NCI-H82 (cell line): ENCODE measurements around the gene MTARC2.

ENCODE experiments used
- DNase-seq: peaks from one replicate; lab custom pipeline; 2025; lab: John Stamatoyannopoulos, UW

MTARC2 gene

DNA sequence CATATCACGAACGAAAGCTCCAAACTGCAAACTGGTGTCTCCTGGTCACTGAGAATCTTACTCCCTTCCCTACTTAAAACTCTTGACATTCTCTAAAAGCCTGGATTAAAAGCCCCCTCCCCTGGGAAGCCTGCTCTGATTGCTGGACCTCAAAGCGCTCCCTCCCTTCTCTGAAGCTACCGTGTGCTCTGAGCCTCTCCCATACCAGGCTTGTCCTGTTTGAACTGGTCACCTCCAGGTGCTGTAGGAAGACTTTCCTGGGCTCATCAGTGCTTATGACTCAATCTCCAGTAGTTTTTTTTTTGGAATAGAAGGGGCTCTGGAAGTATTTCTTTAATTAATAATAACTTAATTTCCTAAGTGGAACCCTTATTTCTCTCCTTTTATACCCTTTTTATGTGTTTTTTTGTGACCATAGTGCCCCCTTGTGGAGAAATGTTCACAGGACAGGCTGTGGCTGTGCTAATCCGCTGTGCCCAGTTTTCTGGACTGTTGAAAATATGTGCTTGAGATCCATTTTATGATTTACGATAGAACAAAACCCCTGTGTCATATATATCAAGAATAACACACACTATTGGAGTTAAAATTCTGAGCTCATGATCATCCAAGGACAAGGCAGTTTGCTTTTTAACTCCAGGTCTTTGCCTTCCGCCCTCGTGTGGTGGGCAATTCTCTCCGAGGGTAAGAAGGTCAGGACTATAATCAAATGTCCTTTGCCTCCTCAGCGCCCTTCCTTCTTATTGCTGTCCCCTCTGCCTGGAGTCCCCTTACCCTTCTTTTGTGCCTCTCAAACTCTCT, 55.5 kb downstream of the MTARC2 start:
- peak; percentile 49 for DNase-seq

- DNase-seq = no peak
Measured at GRCh38 chr1:220804202-220804586, 56.1 kb downstream of the MTARC2 start.

- DNase-seq = no peak
Measured at GRCh38 chr1:220806408-220806807, 58.3 kb downstream of the MTARC2 start.

- DNase-seq = no peak
Measured at GRCh38 chr1:220807726-220808125, 59.6 kb downstream of the MTARC2 start.

GRCh38 chr1:220808345-220809186, 60.4 kb downstream of the MTARC2 start:
- peak; percentile 34 for DNase-seq

DNA sequence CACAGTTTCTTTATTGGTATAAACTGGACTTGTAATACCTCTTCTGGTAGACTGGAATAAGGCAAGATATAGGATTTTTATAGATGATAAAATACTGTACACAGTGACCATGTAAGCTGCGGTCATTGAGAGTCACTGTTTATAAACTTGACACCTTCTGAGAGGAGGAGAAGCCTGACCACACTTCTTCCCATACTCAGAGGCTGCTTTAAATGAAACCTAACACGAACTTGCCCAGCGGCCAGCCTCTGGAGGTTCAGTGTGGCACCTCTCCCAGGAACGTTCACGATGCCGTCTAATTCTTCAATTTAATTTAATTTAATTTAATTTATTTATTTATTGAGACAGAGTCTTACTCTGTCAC, 61.0 kb downstream of the MTARC2 start:
- DNase-seq = no peak

DNA sequence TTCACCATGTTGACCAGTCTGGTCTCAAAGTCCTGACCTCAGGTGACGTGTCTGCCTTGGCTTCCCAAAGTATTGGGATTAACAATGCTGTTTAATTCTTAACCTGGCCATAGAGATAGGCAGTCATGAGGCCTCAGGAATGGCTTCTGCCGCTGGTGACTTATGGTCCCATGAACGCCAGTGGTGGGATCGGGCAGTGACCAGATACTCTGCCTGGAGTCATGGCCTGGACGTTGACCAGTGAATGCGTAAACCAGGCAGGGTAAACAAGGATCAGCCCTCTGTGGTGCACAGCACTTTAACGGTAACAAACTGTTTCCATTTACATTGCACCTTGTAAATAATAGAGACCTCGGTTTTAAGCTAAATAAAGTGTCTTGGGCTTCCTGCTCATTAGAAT, 61.6 kb downstream of the MTARC2 start:
- DNase-seq = no peak

DNA sequence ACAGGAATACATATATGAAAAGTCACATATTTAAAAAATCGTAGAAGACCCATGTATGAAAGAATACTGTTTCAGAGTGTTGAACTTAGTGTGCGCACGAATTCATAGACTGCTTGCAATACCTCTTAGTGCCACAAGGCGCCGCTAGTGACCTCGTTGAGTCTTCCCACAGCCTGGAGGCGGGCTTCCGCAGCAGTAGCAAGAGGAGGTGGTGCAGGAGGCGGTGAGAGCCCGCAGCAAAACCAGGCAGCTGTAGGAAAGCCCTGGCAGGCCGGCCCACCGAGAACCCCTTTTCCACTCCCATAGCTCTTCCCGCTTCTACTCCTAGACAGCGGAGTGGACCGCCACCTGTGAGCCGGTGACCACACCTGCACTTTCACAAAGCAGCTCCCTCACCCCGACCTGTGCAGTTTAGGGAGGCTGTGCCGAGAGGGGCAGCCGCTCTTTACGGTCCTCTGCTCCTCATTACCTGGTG, 62.1 kb downstream of the MTARC2 start:
- DNase-seq = peak; percentile 74

DNA sequence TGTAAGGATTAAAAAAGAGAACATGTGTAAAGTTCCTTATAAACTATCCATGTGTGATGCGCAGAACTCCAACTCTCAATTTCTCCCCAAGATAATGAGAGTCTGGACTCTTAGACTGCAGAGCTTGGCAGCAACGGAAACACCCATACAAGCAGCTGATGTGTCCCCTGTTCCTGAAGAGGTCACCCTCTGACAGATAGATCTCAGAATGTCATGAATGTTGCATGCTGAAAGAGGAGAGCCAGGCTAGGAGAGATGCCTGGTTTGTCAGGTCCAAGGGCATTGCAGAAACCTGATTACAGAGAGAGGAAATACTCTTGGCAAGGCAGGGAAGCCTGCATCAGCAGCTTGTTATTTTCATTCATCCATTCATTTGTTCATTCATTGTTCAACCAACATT, 62.8 kb downstream of the MTARC2 start:
- no peak for DNase-seq

- DNase-seq = no peak
Measured at GRCh38 chr1:220811695-220812094, 63.6 kb downstream of the MTARC2 start.

GRCh38 chr1:220812308-220812707, 64.2 kb downstream of the MTARC2 start:
- no peak for DNase-seq

- DNase-seq = no peak
Measured at GRCh38 chr1:220813013-220813412, 64.9 kb downstream of the MTARC2 start.

DNA sequence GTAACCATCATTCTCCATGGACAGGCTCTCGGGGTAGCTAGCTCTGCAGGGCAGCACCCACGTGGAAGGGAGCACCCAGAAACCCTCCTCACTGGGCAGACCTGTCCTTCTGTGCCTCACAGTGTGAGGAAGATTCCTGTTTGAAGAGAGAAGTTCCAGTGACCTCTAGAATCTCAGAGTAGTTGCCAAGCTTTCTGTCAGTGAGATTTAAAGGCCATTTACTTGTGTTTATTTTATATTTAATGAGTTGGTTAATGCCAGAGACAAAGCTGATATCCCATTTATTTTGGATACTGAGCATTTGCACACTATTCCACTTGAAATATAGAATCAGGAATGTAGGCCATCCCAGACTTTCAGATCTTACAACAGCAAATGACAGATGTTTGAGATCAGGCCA, 67.3 kb downstream of the MTARC2 start:
- no peak for DNase-seq

DNA sequence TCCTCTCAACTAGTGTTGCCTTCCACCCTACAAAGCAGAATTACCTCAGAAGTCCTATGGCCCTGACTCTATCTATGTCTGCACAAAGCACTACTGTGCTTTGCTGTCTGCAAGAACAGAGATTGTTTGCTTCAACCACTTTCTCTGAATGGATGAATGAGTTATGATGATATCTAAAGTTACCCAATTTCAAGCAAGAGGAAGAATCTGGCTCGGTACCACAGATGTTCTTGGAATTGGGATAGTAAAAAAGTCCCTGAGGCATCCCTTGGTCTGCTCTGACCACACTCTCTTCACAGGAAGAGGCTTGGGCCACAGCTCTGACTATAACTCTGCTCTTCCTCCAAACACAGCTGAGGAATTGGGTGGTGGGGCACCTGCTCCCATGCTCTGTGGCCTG, 69.8 kb downstream of the MTARC2 start:
- no peak for DNase-seq

DNA sequence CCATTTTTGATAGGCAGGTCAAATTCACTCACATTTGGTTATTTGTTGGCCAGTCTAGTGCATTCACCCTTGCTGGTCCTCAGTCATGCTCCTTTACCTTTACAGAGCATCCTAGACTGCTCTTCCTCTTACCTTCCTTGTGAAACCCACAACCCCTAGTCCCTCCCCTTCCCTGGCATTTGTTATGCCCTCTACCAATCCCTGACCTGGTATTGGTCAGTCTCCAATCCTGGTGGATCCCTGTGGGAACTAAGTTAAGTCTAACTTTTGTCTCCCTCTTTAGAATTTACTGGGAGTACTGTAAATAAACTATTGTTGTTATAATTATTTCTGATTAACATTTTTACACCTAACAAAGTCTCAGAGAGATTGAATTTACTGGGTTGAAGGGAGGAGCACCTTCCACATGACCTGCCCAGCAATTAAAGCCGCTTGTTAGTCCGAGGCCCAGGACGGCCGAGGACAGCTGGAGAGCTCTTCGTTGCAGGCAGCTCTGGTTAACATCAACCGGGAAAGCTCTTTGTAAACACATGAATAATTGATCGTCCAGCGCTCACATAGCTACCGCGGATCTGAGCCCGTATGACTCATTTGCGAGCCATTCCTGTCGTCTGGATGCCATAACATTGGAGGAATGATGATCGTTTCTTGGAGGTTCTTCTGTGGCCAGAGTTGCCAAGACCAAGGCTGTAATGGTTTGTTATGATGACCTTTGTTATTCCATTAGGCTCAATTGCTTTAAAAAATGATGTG, 70.5 kb downstream of the MTARC2 start:
- DNase-seq = no peak

GRCh38 chr1:220819467-220820026, 71.4 kb downstream of the MTARC2 start:
- no peak for DNase-seq

DNA sequence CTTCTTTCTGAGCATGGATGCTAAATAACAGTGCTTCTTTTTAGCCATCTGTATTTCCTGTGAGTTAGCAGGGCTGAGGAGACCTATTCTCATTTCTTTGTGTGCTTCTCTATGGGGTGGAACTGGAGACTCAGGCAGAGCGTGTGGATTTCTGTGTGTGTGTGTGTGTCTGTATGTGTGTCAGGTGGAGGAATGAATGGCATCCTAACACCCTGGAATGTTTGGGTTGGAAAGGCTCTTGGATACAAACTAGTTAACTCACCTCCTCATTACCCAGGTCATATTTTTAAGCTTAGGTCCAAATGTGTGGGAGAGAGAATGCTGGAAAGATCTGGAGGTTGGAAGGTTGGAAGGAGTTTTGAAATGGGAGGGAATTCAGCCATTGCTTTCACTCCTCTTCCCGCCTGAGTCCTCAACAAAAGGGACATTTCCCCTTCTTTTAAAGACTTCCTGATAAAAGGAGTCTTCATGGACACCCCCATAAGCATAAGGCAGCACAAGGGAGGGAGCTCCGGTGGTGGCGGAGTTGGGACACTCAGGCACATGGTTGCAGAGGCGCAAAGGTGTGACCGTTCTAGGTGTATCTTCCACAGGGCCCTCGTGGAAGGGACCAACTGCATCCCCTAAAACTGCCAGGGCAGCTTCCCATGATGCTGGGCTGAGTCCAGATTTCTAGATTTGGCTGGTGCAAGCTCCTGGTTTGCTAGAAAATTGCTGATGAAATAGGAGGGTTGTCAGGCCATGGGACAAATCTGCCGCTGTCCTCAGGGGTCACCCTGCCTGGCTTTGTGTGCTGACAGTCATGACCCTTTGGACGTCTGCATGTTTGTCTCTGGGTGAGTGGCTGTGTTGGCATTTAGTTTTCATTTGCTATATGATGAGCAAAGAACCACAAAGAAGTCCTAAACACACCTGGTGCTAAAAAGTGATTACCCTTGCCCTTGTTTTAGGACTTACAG, 76.2 kb downstream of the MTARC2 start:
- DNase-seq = no peak

DNA sequence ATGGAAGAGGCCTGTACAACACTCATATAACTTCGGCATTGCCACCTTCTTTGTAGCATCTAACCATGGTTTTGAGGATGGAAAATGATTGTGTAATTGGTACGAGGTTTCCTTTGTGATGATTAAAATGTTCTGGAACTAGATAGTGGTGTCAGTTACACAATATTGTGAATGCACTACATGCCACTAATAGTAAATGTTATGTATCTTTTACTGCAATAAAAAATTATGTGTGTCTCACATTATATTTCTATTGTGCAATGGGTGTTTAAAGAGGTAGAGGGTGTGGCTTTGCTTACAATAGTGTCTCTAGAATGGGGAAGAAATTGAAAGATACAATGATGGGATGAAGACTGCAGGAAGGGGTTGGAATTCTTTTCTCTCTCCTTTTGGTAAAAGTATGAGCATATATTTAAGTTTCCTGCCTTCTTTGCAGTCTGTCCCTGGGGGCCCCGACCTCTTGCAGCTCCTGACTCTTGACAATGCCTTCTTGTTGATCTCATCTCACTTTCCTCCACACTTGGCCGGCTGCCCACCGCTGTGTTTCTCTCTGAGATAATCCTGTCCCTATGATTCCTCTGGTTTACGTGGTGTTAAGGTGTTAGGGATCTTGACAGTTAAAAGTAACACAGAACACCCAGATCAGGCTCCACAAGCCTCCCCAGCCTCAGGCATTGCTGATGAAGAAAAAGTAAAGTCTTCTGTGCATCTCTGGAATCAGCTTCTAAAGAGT, 77.9 kb downstream of the MTARC2 start:
- DNase-seq = peak; percentile 73

DNA sequence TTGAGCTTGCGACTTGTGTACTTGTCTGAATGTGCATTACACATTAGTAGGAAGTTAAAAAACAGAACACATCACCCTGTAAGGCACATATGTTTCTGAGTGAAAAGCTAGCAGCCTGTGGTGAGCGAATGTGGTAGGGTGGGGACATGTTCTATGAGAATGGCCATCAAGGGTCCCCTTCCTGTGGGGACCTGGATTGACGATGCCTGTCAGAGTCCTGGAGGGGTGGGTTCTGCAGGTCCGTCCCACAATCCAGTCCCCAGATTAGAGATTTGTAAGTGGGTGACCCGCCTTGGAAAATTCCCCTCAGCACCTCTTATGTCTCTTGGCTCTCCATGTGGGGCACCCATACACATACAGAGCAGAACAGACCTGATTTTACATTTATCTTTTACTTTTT, 78.6 kb downstream of the MTARC2 start:
- no peak for DNase-seq

DNA sequence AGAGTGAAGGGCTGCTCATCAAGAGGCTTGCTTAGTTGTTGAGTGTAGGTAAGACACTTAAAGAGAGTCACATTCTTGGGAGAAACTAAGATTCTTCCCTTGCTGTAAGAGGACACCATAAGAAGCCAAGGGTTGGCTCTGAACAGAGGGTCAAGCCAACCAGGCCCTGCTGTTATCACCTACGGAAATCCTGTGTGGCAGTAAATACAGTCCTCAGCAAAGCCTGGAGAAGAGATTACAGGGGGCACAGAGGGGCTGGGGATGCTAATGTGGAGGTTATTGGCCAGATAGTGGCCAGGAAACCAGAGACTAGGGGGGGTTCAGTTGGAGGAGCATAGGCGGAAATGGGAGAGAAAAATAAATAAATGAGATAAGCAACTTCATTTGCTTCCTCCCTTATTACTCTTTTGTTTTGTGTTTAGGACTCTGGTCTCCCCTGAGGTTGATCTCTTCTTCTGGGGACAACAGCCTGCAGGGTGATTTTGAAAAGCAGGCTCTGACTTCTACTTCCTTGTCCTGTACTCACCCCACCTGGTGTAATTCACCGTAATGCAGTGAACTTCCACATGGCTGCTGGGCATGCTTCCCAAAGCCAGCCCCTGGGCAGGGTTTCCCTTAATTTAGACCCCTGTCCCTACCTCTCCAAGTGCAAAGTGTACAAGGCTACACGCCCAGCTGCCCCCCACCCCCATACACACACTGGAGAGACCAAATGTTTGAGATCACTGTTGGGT, 79.5 kb downstream of the MTARC2 start:
- DNase-seq = no peak
